ENCODE results near the gene RNPS1.

Gene RNPS1

GRCh38 chr16:2282262-2282661 lies 14.3 kb upstream of the RNPS1 start:
- no peak for TF ChIP-seq CTCF (IDR thresholded peaks at IDR 0.05; ENCODE audit: insufficient read depth, missing control alignments)
- FAIRE-seq (no peak), DNase-seq (ENCODE audit: insufficient read length, low spot score) (no peak)

- TF ChIP-seq CTCF (IDR thresholded peaks at IDR 0.05; ENCODE audit: insufficient read depth, missing control alignments): no peak
- DNase-seq (ENCODE audit: insufficient read length, low spot score) (no peak), FAIRE-seq (no peak)
These were observed 13.1 kb upstream of the RNPS1 start for GRCh38 chr16:2280981-2281542.

GRCh38 chr16:2280461-2280860 lies 12.5 kb upstream of the RNPS1 start:
- FAIRE-seq: no peak
- DNase-seq (ENCODE audit: insufficient read length, low spot score): no peak

GRCh38 chr16:2278956-2279800 lies 11.3 kb upstream of the RNPS1 start:
- DNase-seq (ENCODE audit: insufficient read length, low spot score) (peak; percentile 58), FAIRE-seq (no peak)
- TF ChIP-seq CTCF (IDR thresholded peaks at IDR 0.05; ENCODE audit: insufficient read depth, missing control alignments): no peak

More at GRCh38 chr16:2280461-2280860, 12.5 kb upstream of the RNPS1 start:
- no peak for TF ChIP-seq CTCF (IDR thresholded peaks at IDR 0.05; ENCODE audit: insufficient read depth, missing control alignments)

GRCh38 chr16:2278272-2278608 lies 10.3 kb upstream of the RNPS1 start:
- DNase-seq (ENCODE audit: insufficient read length, low spot score) (no peak), FAIRE-seq (no peak)
- no peak for TF ChIP-seq CTCF (IDR thresholded peaks at IDR 0.05; ENCODE audit: insufficient read depth, missing control alignments)

- FAIRE-seq: no peak
- TF ChIP-seq CTCF (IDR thresholded peaks at IDR 0.05; ENCODE audit: insufficient read depth, missing control alignments): no peak
- DNase-seq (ENCODE audit: insufficient read length, low spot score): no peak
These were observed 9.7 kb upstream of the RNPS1 start for GRCh38 chr16:2277466-2278271.
